HepG2 (cell line): ENCODE measurements around the gene EVA1C. TPM values are rescaled to one million over a fixed set of nuclear protein-coding genes. Genes with fewer than 3 reads are reported as not detected.

Experiments used
- ATAC-seq: fragments of 200-7000 bp; cut with Tn5 transposase; 3 replicates; pipeline ENCODE4 v1.9.1; 2020; ENCODE audit warnings: mild to moderate bottlenecking, moderate library complexity
- BruUV-seq: library from RNA; stranded (reverse); fragments of 400-500 nt; replicated peaks from 2 replicates; lab custom pipeline; 2021; lab: Mats Ljungman, UMichigan
- CTCF ChIA-PET: fragments of 300-600 bp; formaldehyde crosslinking; extraction: SDS; loops from one replicate; lab custom pipeline; 2021; ENCODE audit warnings: low total read pairs, inconsistent platforms, low intra/inter-chr PET ratio; lab: Yijun Ruan, JAX
- POLR2A ChIA-PET: fragments of 350-600 bp; sonication (Branson Sonifier 250); formaldehyde crosslinking; loops from one replicate; lab custom pipeline; 2020; ENCODE audit warnings: antibody characterized with exemption, inconsistent platforms; lab: Yijun Ruan, JAX
- DNase-seq: peaks from one replicate; pipeline ENCODE4 v3.0.0-alpha.2; 2015; ENCODE audit warnings: low spot score
- FAIRE-seq: peaks from 3 replicates; lab custom pipeline; 2011; peaks lifted over from hg19 to GRCh38; lab: Jason Lieb, UNC
- H2AFZ ChIP-seq: one replicate; pipeline ENCODE4 v1.6.1; 2011; ENCODE audit warnings: low read length, inconsistent platforms
- H3K27ac ChIP-seq: fragments of 300-600 bp; 3 replicates; pipeline ENCODE4 v1.8.0; 2011; ENCODE audit warnings: mixed run types, mild to moderate bottlenecking, mixed read lengths, low read length, inconsistent platforms; ENCODE audit not compliant: insufficient read depth; ENCODE audit errors: extremely low read length
- H3K27me3 ChIP-seq, 2 experiments: fragments of 200-600 bp in 1 of 2; 2 replicates in 1 of 2; 3 replicates in 1 of 2; pipeline versions ENCODE4 v1.6.0 to v1.8.0; 2011; ENCODE audit warnings: low read length in 2 of 2, mild to moderate bottlenecking in 2 of 2, moderate library complexity in 2 of 2, inconsistent platforms in 1 of 2; ENCODE audit not compliant: insufficient read depth in 2 of 2, control insufficient read depth in 1 of 2
- H3K36me3 ChIP-seq, 2 experiments: fragments of 200-600 bp in 1 of 2; replicated peaks in 1 of 2; 2 replicates in 1 of 2; 3 replicates in 1 of 2; pipeline versions ENCODE4 v1.5.1 to v1.8.0; 2011; ENCODE audit warnings: low read length in 2 of 2, inconsistent platforms in 1 of 2; ENCODE audit not compliant: insufficient read depth in 2 of 2, control insufficient read depth in 1 of 2
- H3K4me1 ChIP-seq: 2 replicates; pipeline ENCODE4 v1.5.1; 2012; ENCODE audit warnings: low read length, inconsistent platforms; ENCODE audit not compliant: insufficient read depth
- H3K4me2 ChIP-seq: 2 replicates; pipeline ENCODE4 v1.6.0; 2011; ENCODE audit warnings: low read depth, low read length, inconsistent platforms
- H3K4me3 ChIP-seq, 3 experiments: fragments of 200-600 bp in 1 of 3; sonication (generic), shearing (Covaris generic) in 1 of 3; replicated peaks in 1 of 3; 2 replicates each; pipeline ENCODE4 v1.5.1; 2011 to 2016; ENCODE audit warnings: low read length in 3 of 3, inconsistent platforms in 2 of 3, low read depth in 2 of 3, mild to moderate bottlenecking in 2 of 3, control low read depth in 1 of 3, mixed read lengths in 1 of 3; ENCODE audit not compliant: insufficient read depth in 1 of 3
- H3K79me2 ChIP-seq: one replicate; pipeline ENCODE4 v1.6.1; 2011; ENCODE audit warnings: low read length, inconsistent platforms; ENCODE audit not compliant: insufficient read depth
- H3K9ac ChIP-seq: 2 replicates; pipeline ENCODE4 v1.6.0; 2011; ENCODE audit warnings: mild to moderate bottlenecking, low read depth, low read length, inconsistent platforms; ENCODE audit not compliant: insufficient read depth
- H3K9me3 ChIP-seq: 2 replicates; pipeline ENCODE4 v1.5.1; 2012; ENCODE audit warnings: mild to moderate bottlenecking, low read length
- H4K20me1 ChIP-seq: 2 replicates; pipeline ENCODE4 v1.6.0; 2011; ENCODE audit warnings: inconsistent platforms, mild to moderate bottlenecking, low read length, moderate library complexity; ENCODE audit not compliant: insufficient read depth
- ARNTL ChIP-seq: sonication (generic); formaldehyde crosslinking; IDR thresholded peaks from 2 replicates; pipeline ENCODE4 v1.4.0; 2020; ENCODE audit warnings: mild to moderate bottlenecking, missing genetic modification reagents
- MXD4 ChIP-seq: IDR thresholded peaks from 2 replicates; pipeline ENCODE4 v1.6.1; 2016; ENCODE audit warnings: mild to moderate bottlenecking, missing biosample characterization, missing genetic modification reagents
- MZF1 ChIP-seq: sonication (generic); formaldehyde crosslinking; IDR thresholded peaks from 2 replicates; pipeline ENCODE4 v1.8.1; 2023; ENCODE audit warnings: mild to moderate bottlenecking, missing genetic modification reagents, borderline replicate concordance
- NAIF1 ChIP-seq: sonication (generic); formaldehyde crosslinking; IDR thresholded peaks from 2 replicates; pipeline ENCODE4 v1.5.0; 2020; ENCODE audit warnings: mild to moderate bottlenecking, missing genetic modification reagents, borderline replicate concordance
- NFKB2 ChIP-seq: sonication (generic); formaldehyde crosslinking; IDR thresholded peaks from 2 replicates; pipeline ENCODE4 v1.4.0; 2020; ENCODE audit warnings: missing genetic modification reagents, borderline replicate concordance
- PAX8 ChIP-seq: sonication (generic); formaldehyde crosslinking; IDR thresholded peaks from 2 replicates; pipeline ENCODE4 v1.8.0; 2022; ENCODE audit warnings: mild to moderate bottlenecking, missing genetic modification reagents, borderline replicate concordance
- RAD21 ChIP-seq: fragments of 450-650 bp; formaldehyde crosslinking; IDR thresholded peaks from 2 replicates; pipeline ENCODE4 v1.5.0; 2020; ENCODE audit warnings: mild to moderate bottlenecking
- SOX13 ChIP-seq, 3 experiments: fragments of 450-650 bp in 1 of 3; sonication (generic) in 1 of 3; formaldehyde crosslinking in 1 of 3; IDR thresholded peaks in 2 of 3; conservative IDR thresholded peaks in 1 of 3; 2 replicates each; pipeline versions ENCODE4 v1.5.0 to v1.6.1; 2016 to 2020; ENCODE audit warnings: antibody characterized with exemption in 1 of 3, mild to moderate bottlenecking in 1 of 3, missing compliant biosample characterization in 1 of 3, missing genetic modification reagents in 1 of 3, moderate library complexity in 1 of 3
- SRSF4 ChIP-seq: fragments of 200-400 bp; formaldehyde crosslinking; IDR thresholded peaks from one replicate; pipeline ENCODE4 v1.6.1; 2018; ENCODE audit warnings: mild to moderate bottlenecking, low read depth, low read length, moderate library complexity; ENCODE audit not compliant: poor library complexity, severe bottlenecking
- TCF7L2 ChIP-seq: IDR thresholded peaks from 2 replicates; pipeline ENCODE4 v1.6.1; 2011; ENCODE audit warnings: mild to moderate bottlenecking, low read depth, low read length, moderate library complexity
- YEATS4 ChIP-seq: sonication (generic); formaldehyde crosslinking; IDR thresholded peaks from 2 replicates; pipeline ENCODE4 v1.4.0; 2020; ENCODE audit warnings: missing genetic modification reagents, borderline replicate concordance
- ZNF350 ChIP-seq: sonication (generic); formaldehyde crosslinking; IDR thresholded peaks from 2 replicates; pipeline ENCODE4 v1.4.0; 2020; ENCODE audit warnings: mild to moderate bottlenecking, low read depth, missing genetic modification reagents, borderline replicate concordance
- ZNF772 ChIP-seq: sonication (generic); formaldehyde crosslinking; IDR thresholded peaks from 2 replicates; pipeline ENCODE4 v1.5.0; 2020; ENCODE audit warnings: mild to moderate bottlenecking, missing genetic modification reagents
- WGBS: methylation state at CpG from one replicate; pipeline ENCODE4 v1.1.6; 2017; ENCODE audit warnings: low lambda C conversion rate; 5-methylcytosine and 5-hydroxymethylcytosine counted together
- in situ Hi-C: cut with HindIII; loops from 2 replicates; pipeline ENCODE4 v1.10.0; 2017; ENCODE audit warnings: low pct_unique_long_range_greater_than_20kb; ENCODE audit not compliant: extremely low pct_ligation_motif_present
- intact Hi-C: fragments of 100-400 bp; cut with micrococcal nuclease; formaldehyde crosslinking; loops from one replicate; pipeline ENCODE4 v1.10.0; 2022; ENCODE audit not compliant: unreplicated experiment
- polyA plus RNA-seq, 8 experiments: library from polyadenylated mRNA; depleted of rRNA in 3 of 8; stranded (reverse) in 7 of 8; unstranded in 1 of 8; fragments of >200 nt; fragmentation: Illumina TruSeq in 4 of 8; extraction: Trizol in 4 of 8; gene quantifications; 2 replicates each; pipeline versions ENCODE4 v1.2.1 to v1.2.3, GENCODE V29; 2011 to 2016; ENCODE audit warnings: low read depth in 4 of 8, missing spikeins in 1 of 8, mixed read lengths in 1 of 8; ENCODE audit not compliant: insufficient read depth in 1 of 8
- total RNA-seq, 5 experiments: library from RNA; depleted of rRNA; stranded (reverse); fragments of >200 nt; fragmentation: Illumina TruSeq; extraction: Trizol; gene quantifications; 2 replicates each; pipeline ENCODE4 v1.2.3, GENCODE V29; 2016; ENCODE audit warnings: low read depth in 1 of 5
- TF ChIP-seq, protein P1 (sequence below): sonication (generic); formaldehyde crosslinking; IDR thresholded peaks from 2 replicates; pipeline ENCODE4 v1.9.0; 2021; ENCODE audit warnings: missing genetic modification reagents, borderline replicate concordance

EVA1C gene
- total and polyA plus RNA-seq, 2 of the 13 experiments (the other 11 are each of a cell fraction or from before 2014, with no cell fraction given) = 0.29 to 0.34 TPM

- in situ Hi-C loops (no loop called here), intact Hi-C loops (no loop called here)
- no peak overlapping the region for H3K4me2 ChIP-seq
- no peak overlapping the region for H3K4me3 ChIP-seq
- ChIA-PET CTCF (no interaction called here), POLR2A (no interaction called here)
- no peak for DNase-seq
- H3K27ac ChIP-seq = no peak overlapping the region
- no peaks in the 10 kb centered on the region; a peak in 1 of 5 replicates for H3K27me3 ChIP-seq
- no TSS peak for BruUV-seq
- H3K36me3 ChIP-seq = no peaks in the 10 kb centered on the region
- 60% methylated on average over 5 of the region's 5 CpGs for WGBS
- ATAC-seq = no peak
- H2AFZ ChIP-seq = no peak overlapping the region
- TF ChIP-seq ZNF772 (CRISPR knock-in tag) = no peak
- TF ChIP-seq ZNF350 (CRISPR knock-in tag) = no peak
- TF ChIP-seq MZF1 (CRISPR knock-in tag) = no peak
- no peak for TF ChIP-seq NAIF1 (CRISPR knock-in tag)
- TF ChIP-seq TCF7L2 = no peak
- TF ChIP-seq PAX8 (CRISPR knock-in tag) = no peak
- H3K79me2 ChIP-seq = no peaks in the 10 kb centered on the region
- no peaks in the 10 kb centered on the region for H3K9me3 ChIP-seq
- H3K9ac ChIP-seq = no peak overlapping the region
- H3K4me1 ChIP-seq = peaks cover 21% of the 10 kb centered on the region
- no peaks in the 10 kb centered on the region for H4K20me1 ChIP-seq
- no peak for FAIRE-seq
These were observed 13.6 kb downstream of the EVA1C start for GRCh38 chr21:32426066-32426465.

DNA sequence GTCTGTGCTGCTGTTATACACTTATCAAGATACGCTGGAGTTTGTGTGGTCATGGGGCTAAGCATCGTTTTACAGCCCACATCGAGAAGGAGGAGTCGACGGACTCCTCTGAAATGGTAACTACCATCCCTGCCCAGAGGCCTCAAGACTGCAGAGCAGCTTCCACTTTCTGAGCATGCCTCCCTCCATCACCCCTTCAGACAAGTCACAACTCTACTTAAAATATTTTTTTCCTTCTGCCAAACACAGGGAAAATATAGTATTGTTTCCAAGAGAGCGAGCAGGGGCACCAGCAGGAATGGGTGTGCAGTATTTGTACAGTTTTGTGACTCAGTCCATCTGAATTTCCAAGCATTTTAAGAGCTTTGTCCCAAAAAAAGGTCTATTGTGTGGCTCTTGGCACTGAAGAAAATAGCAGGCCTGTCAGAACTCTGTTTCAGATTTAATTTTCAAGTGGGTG lies 14.1 kb downstream of the EVA1C start:
- Histone ChIP-seq H3K27ac (no peak overlapping the region), H3K9me3 (no peaks in the 10 kb centered on the region), H3K36me3 (no peaks in the 10 kb centered on the region), H3K9ac (no peak overlapping the region), H3K4me1 (peaks cover 21% of the 10 kb centered on the region), H3K4me2 (no peak overlapping the region), H2AFZ (no peak overlapping the region), H3K79me2 (no peaks in the 10 kb centered on the region), H4K20me1 (no peaks in the 10 kb centered on the region), H3K27me3 (no peaks in the 10 kb centered on the region; a peak in 1 of 5 replicates), H3K4me3 (no peak overlapping the region)
- ChIA-PET POLR2A (no interaction called here), CTCF (no interaction called here)
- FAIRE-seq = no peak
- 39% methylated on average over 6 of the region's 6 CpGs for WGBS
- in situ Hi-C loops (no loop called here), intact Hi-C loops (no loop called here)
- BruUV-seq = no TSS peak
- no peak for ATAC-seq
- TF ChIP-seq ARNTL (CRISPR knock-in tag) (no peak), RAD21 (no peak), MXD4 (CRISPR knock-in tag) (no peak), NFKB2 (CRISPR knock-in tag) (no peak), SRSF4 (no peak), YEATS4 (CRISPR knock-in tag) (no peak), SOX13 (IDR thresholded peaks at IDR 0.05) (no peak), SOX13 (CRISPR knock-in tag; conservative IDR thresholded peaks at IDR 0.05 in 1 of 2, IDR thresholded peaks at IDR 0.05 in 1 of 2) (peak in 1 of 2 experiments; percentile 18; a peak in 1 of 4 replicates)
- TF ChIP-seq, protein P1, sequence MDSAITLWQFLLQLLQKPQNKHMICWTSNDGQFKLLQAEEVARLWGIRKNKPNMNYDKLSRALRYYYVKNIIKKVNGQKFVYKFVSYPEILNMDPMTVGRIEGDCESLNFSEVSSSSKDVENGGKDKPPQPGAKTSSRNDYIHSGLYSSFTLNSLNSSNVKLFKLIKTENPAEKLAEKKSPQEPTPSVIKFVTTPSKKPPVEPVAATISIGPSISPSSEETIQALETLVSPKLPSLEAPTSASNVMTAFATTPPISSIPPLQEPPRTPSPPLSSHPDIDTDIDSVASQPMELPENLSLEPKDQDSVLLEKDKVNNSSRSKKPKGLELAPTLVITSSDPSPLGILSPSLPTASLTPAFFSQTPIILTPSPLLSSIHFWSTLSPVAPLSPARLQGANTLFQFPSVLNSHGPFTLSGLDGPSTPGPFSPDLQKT (CRISPR knock-in tag) = no peak
- peak; percentile 23 for DNase-seq
